Fibroblast of lung (primary cell): ENCODE data around the gene KMT5C. TPM values are rescaled to one million over a fixed set of nuclear protein-coding genes. Genes with fewer than 3 reads are reported as not detected.

Experiments
- polyA plus RNA-seq, 2 donors: library from polyadenylated mRNA; depleted of rRNA in 1 of 2; stranded (reverse) in 1 of 2; unstranded in 1 of 2; fragments of >200 nt; gene quantifications; 2 replicates each; pipeline ENCODE4 v1.2.1, GENCODE V29; 2011 to 2012; ENCODE audit warnings: missing spikeins in 1 of 2
- total RNA-seq: library from RNA; depleted of rRNA; stranded (reverse); fragments of >200 nt; gene quantifications from 2 replicates; pipeline ENCODE4 v1.2.1, GENCODE V29; 2014

Gene KMT5C
- total and polyA plus RNA-seq, 2 donors (not counting 1 experiment from before 2014, with no cell fraction given): 2.5 to 4.1 TPM

Other genes with a start within 250 kb of the KMT5C start
- 25.2 and 32.9 TPM in 2 replicates for gene PPP1R12C, start 222.2 kb upstream of the KMT5C start, total RNA-seq
- 26.0 and 27.6 TPM in 2 replicates for gene PPP1R12C, start 222.2 kb upstream of the KMT5C start, polyA plus RNA-seq
- 7.4 and 10.4 TPM in 2 replicates for gene TNNT1, start 190.7 kb upstream of the KMT5C start, total RNA-seq
- gene TNNT1, start 190.7 kb upstream of the KMT5C start, polyA plus RNA-seq: 1.4 and 1.7 TPM in 2 replicates
- not detected in 2 replicates for gene TNNI3, start 182.1 kb upstream of the KMT5C start, total RNA-seq
- gene TNNI3, start 182.1 kb upstream of the KMT5C start, polyA plus RNA-seq: not detected in 2 replicates
- under 0.01 and 0.17 TPM in 2 replicates for gene DNAAF3, start 173.3 kb upstream of the KMT5C start, total RNA-seq
- 0.16 and 0.18 TPM in 2 replicates for gene DNAAF3, start 173.3 kb upstream of the KMT5C start, polyA plus RNA-seq
- 0.50 TPM in 1 of 2 replicates, not detected in the other for gene SYT5, start 159.6 kb upstream of the KMT5C start, total RNA-seq
- 0.05 and 0.08 TPM in 2 replicates for gene SYT5, start 159.6 kb upstream of the KMT5C start, polyA plus RNA-seq
- gene PTPRH, start 130.4 kb upstream of the KMT5C start, total RNA-seq: 7.7 and 19.5 TPM in 2 replicates
- gene PTPRH, start 130.4 kb upstream of the KMT5C start, polyA plus RNA-seq: 2.5 and 4.4 TPM in 2 replicates
- 1.3 TPM in 2 replicates for gene TMEM86B, start 111.1 kb upstream of the KMT5C start, total RNA-seq
- 0.34 and 0.62 TPM in 2 replicates for gene TMEM86B, start 111.1 kb upstream of the KMT5C start, polyA plus RNA-seq
- 19.3 and 34.0 TPM in 2 replicates for gene PPP6R1, start 80.9 kb upstream of the KMT5C start, total RNA-seq
- 28.5 and 43.1 TPM in 2 replicates for gene PPP6R1, start 80.9 kb upstream of the KMT5C start, polyA plus RNA-seq
- gene HSPBP1, start 59.8 kb upstream of the KMT5C start, total RNA-seq: 19.8 and 21.5 TPM in 2 replicates
- 12.5 and 15.8 TPM in 2 replicates for gene HSPBP1, start 59.8 kb upstream of the KMT5C start, polyA plus RNA-seq
- gene BRSK1, start 55.9 kb upstream of the KMT5C start, total RNA-seq: 3.9 and 5.1 TPM in 2 replicates
- 5.1 and 8.4 TPM in 2 replicates for gene BRSK1, start 55.9 kb upstream of the KMT5C start, polyA plus RNA-seq
- not detected in 2 replicates for gene TMEM150B, start 14.5 kb upstream of the KMT5C start, total RNA-seq
- gene TMEM150B, start 14.5 kb upstream of the KMT5C start, polyA plus RNA-seq: not detected in 2 replicates
- gene COX6B2, start 14.8 kb downstream of the KMT5C start, total RNA-seq: under 0.01 and 0.17 TPM in 2 replicates
- gene COX6B2, start 14.8 kb downstream of the KMT5C start, polyA plus RNA-seq: 0.03 and 0.14 TPM in 2 replicates
- gene GARIN5B, start 23.4 kb downstream of the KMT5C start, total RNA-seq: not detected in 2 replicates
- gene GARIN5B, start 23.4 kb downstream of the KMT5C start, polyA plus RNA-seq: not detected in 2 replicates
- 0.66 and 1.0 TPM in 2 replicates for gene IL11, start 30.6 kb downstream of the KMT5C start, total RNA-seq
- 1.2 and 1.3 TPM in 2 replicates for gene IL11, start 30.6 kb downstream of the KMT5C start, polyA plus RNA-seq
- gene TMEM190, start 37.0 kb downstream of the KMT5C start, total RNA-seq: not detected in 2 replicates
- 0.14 TPM in 1 of 2 replicates, not detected in the other for gene TMEM190, start 37.0 kb downstream of the KMT5C start, polyA plus RNA-seq
- 0.26 and 0.33 TPM in 2 replicates for gene TMEM238, start 44.4 kb downstream of the KMT5C start, total RNA-seq
- gene TMEM238, start 44.4 kb downstream of the KMT5C start, polyA plus RNA-seq: not detected in 2 replicates
- 146 and 168 TPM in 2 replicates for gene RPL28, start 46.1 kb downstream of the KMT5C start, total RNA-seq
- gene RPL28, start 46.1 kb downstream of the KMT5C start, polyA plus RNA-seq: 548 and 665 TPM in 2 replicates
- 37.5 and 41.0 TPM in 2 replicates for gene UBE2S, start 67.9 kb downstream of the KMT5C start, total RNA-seq
- gene UBE2S, start 67.9 kb downstream of the KMT5C start, polyA plus RNA-seq: 25.4 and 74.6 TPM in 2 replicates
- gene SHISA7, start 103.4 kb downstream of the KMT5C start, total RNA-seq: not detected in 2 replicates
- not detected in 2 replicates for gene SHISA7, start 103.4 kb downstream of the KMT5C start, polyA plus RNA-seq
- 34.2 and 35.5 TPM in 2 replicates for gene ISOC2, start 121.8 kb downstream of the KMT5C start, total RNA-seq
- gene ISOC2, start 121.8 kb downstream of the KMT5C start, polyA plus RNA-seq: 24.8 and 27.7 TPM in 2 replicates
- gene C19orf85, start 124.9 kb downstream of the KMT5C start, total RNA-seq: not detected in 2 replicates
- gene C19orf85, start 124.9 kb downstream of the KMT5C start, polyA plus RNA-seq: not detected in 2 replicates
- gene ZNF628, start 136.7 kb downstream of the KMT5C start, total RNA-seq: 0.77 and 1.3 TPM in 2 replicates
- gene ZNF628, start 136.7 kb downstream of the KMT5C start, polyA plus RNA-seq: 0.49 and 0.86 TPM in 2 replicates
- 12.1 and 18.2 TPM in 2 replicates for gene NAT14, start 145.3 kb downstream of the KMT5C start, total RNA-seq
- 18.3 and 19.3 TPM in 2 replicates for gene NAT14, start 145.3 kb downstream of the KMT5C start, polyA plus RNA-seq
- gene SSC5D, start 148.6 kb downstream of the KMT5C start, total RNA-seq: 19.3 and 19.7 TPM in 2 replicates
- 2.1 and 3.0 TPM in 2 replicates for gene SSC5D, start 148.6 kb downstream of the KMT5C start, polyA plus RNA-seq
- not detected in 2 replicates for gene SBK2, start 197.3 kb downstream of the KMT5C start, total RNA-seq
- gene SBK2, start 197.3 kb downstream of the KMT5C start, polyA plus RNA-seq: not detected in 2 replicates
- gene SBK3, start 205.7 kb downstream of the KMT5C start, total RNA-seq: 0.26 and 0.66 TPM in 2 replicates
- not detected in 2 replicates for gene SBK3, start 205.7 kb downstream of the KMT5C start, polyA plus RNA-seq
- gene ZNF579, start 241.0 kb downstream of the KMT5C start, total RNA-seq: 3.3 and 5.4 TPM in 2 replicates
- 4.2 and 5.0 TPM in 2 replicates for gene ZNF579, start 241.0 kb downstream of the KMT5C start, polyA plus RNA-seq